HepG2 (cell line): Measurements from ENCODE around the gene CAPN10. TPM values are rescaled to one million over a fixed set of nuclear protein-coding genes. Genes with fewer than 3 reads are reported as not detected.
A peak's percentile ranks its signal among the peaks of the same experiment; 100 is the strongest.

ENCODE experiments used
- ATF1 ChIP-seq: IDR thresholded peaks from 2 replicates; pipeline ENCODE4 v1.6.1; 2016; ENCODE audit warnings: mild to moderate bottlenecking, control low read depth
- CCDC6 ChIP-seq: sonication (generic); formaldehyde crosslinking; IDR thresholded peaks from 2 replicates; pipeline ENCODE4 v1.8.1; 2022; ENCODE audit warnings: mild to moderate bottlenecking, missing genetic modification reagents, moderate library complexity
- FOXP1 ChIP-seq, 2 experiments: fragments of 450-650 bp in 1 of 2; IDR thresholded peaks; 2 replicates each; pipeline ENCODE4 v1.6.1; 2017 to 2018; ENCODE audit warnings: antibody characterized with exemption in 1 of 2
- GATAD1 ChIP-seq: IDR thresholded peaks from 2 replicates; pipeline ENCODE4 v1.6.1; 2016; ENCODE audit warnings: missing genetic modification reagents, missing compliant biosample characterization
- NR2F6 ChIP-seq, 2 experiments: IDR thresholded peaks; 2 replicates each; pipeline ENCODE4 v1.6.1; 2016; ENCODE audit warnings: antibody characterized with exemption in 1 of 2, mild to moderate bottlenecking in 1 of 2
- THAP11 ChIP-seq: IDR thresholded peaks from 2 replicates; pipeline ENCODE4 v1.6.1; 2016; ENCODE audit warnings: missing biosample characterization, missing genetic modification reagents
- ZFAT ChIP-seq: sonication (generic); formaldehyde crosslinking; conservative IDR thresholded peaks from 2 replicates; pipeline ENCODE4 v1.8.1; 2023; ENCODE audit warnings: missing genetic modification reagents, inconsistent platforms
- ZKSCAN5 ChIP-seq: sonication (generic); formaldehyde crosslinking; IDR thresholded peaks from 2 replicates; pipeline ENCODE4 v1.5.1; 2020; ENCODE audit warnings: mild to moderate bottlenecking, missing genetic modification reagents
- ZKSCAN8 ChIP-seq: IDR thresholded peaks from 2 replicates; pipeline ENCODE4 v1.6.1; 2016; ENCODE audit warnings: borderline replicate concordance, missing genetic modification reagents, missing compliant biosample characterization
- ZMAT3 ChIP-seq: sonication (generic); formaldehyde crosslinking; conservative IDR thresholded peaks from 2 replicates; pipeline ENCODE4 v1.7.0; 2021; ENCODE audit warnings: missing genetic modification reagents
- ZNF101 ChIP-seq: sonication (generic); formaldehyde crosslinking; IDR thresholded peaks from 2 replicates; pipeline ENCODE4 v1.4.0; 2020; ENCODE audit warnings: mild to moderate bottlenecking, low read depth, missing genetic modification reagents, borderline replicate concordance
- ZNF142 ChIP-seq: sonication (generic); formaldehyde crosslinking; IDR thresholded peaks from 2 replicates; pipeline ENCODE4 v1.4.0; 2020; ENCODE audit warnings: missing genetic modification reagents
- ZNF589 ChIP-seq: sonication (generic); formaldehyde crosslinking; conservative IDR thresholded peaks from 2 replicates; pipeline ENCODE4 v1.8.0; 2022; ENCODE audit warnings: mild to moderate bottlenecking, moderate library complexity, missing genetic modification reagents
- ZNF724P ChIP-seq: sonication (generic); formaldehyde crosslinking; IDR thresholded peaks from 2 replicates; pipeline ENCODE4 v1.8.0; 2022; ENCODE audit warnings: missing genetic modification reagents, borderline replicate concordance
- ZNF746 ChIP-seq: sonication (generic); formaldehyde crosslinking; IDR thresholded peaks from 2 replicates; pipeline ENCODE4 v1.8.0; 2022; ENCODE audit warnings: mild to moderate bottlenecking, missing genetic modification reagents
- polyA plus RNA-seq, 8 experiments: library from polyadenylated mRNA; depleted of rRNA in 3 of 8; stranded (reverse) in 7 of 8; unstranded in 1 of 8; fragments of >200 nt; fragmentation: Illumina TruSeq in 4 of 8; extraction: Trizol in 4 of 8; gene quantifications; 2 replicates each; pipeline versions ENCODE4 v1.2.1 to v1.2.3, GENCODE V29; 2011 to 2016; ENCODE audit warnings: low read depth in 4 of 8, missing spikeins in 1 of 8, mixed read lengths in 1 of 8; ENCODE audit not compliant: insufficient read depth in 1 of 8
- total RNA-seq, 5 experiments: library from RNA; depleted of rRNA; stranded (reverse); fragments of >200 nt; fragmentation: Illumina TruSeq; extraction: Trizol; gene quantifications; 2 replicates each; pipeline ENCODE4 v1.2.3, GENCODE V29; 2016; ENCODE audit warnings: low read depth in 1 of 5
- TF ChIP-seq, protein P1 (sequence below): sonication (generic); formaldehyde crosslinking; IDR thresholded peaks from 2 replicates; pipeline ENCODE4 v1.5.0; 2020; ENCODE audit warnings: mild to moderate bottlenecking, missing genetic modification reagents
- TF ChIP-seq, protein P2 (sequence below): sonication (generic); formaldehyde crosslinking; IDR thresholded peaks from 2 replicates; pipeline ENCODE4 v1.5.1; 2020; ENCODE audit warnings: missing genetic modification reagents, mild to moderate bottlenecking, borderline replicate concordance
- TF ChIP-seq, protein P3 (sequence below): IDR thresholded peaks from 2 replicates; pipeline ENCODE4 v1.6.1; 2016; ENCODE audit warnings: low read depth, borderline replicate concordance

The CAPN10 gene
- total and polyA plus RNA-seq, 2 of the 13 experiments (the other 11 are each of a cell fraction or from before 2014, with no cell fraction given): 27.6 to 32.4 TPM

DNA sequence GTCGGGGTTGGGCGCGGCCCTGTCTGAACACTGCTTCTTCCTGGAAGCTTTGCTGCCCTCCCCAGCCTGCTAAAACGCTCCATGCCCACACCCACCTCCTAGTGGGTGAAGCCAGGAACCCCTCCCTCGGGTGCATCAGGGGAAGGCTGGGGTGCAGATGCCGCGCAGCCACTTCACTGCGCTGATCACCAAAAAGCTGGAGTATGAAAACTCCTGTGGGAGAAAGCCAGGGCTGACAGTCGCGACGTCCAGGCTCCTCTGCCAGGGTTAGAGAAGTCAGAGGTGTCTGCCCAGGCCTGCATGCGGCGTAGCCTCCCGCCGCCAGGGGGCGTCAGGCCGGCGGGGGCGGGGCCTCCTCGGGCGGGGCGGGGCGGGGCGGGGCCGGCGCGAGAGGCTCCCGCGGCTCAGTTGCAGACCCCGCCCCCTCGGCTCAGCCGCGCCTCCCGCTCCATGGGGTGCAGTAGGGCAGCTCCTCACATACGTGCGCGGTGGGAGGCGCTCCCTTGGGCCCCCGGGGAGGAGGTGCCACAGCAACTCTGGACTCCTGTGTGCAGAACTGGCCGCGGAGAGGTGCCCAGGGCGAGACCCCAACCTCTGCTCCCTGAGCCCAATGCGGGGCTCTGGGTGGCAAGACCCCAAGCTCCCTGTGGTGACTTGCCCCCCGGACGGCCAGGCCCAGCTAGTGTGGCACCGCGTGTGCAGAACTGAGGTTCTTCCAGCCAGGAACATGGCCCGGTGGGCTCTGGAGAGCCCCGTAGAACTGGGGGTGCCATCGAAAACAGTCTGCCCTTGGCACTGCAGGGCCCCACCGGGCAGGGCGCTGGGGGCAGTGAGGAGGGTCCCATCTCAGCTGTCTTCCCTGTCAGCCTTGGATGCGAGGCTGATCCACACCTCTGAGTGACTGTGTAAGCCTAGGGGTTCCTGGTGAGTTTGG lies 20.1 kb upstream of the CAPN10 start (continued):
- TF ChIP-seq ZNF142 (CRISPR knock-in tag): peak; percentile 15; the same call in 1 of the 2 replicates
- 0 out of 2 replicates have a peak, but pooled peaks have one; percentile 24 for TF ChIP-seq ZNF724P
- no peak for TF ChIP-seq ZKSCAN5 (CRISPR knock-in tag)
- no peak for TF ChIP-seq CCDC6 (CRISPR knock-in tag)
- TF ChIP-seq ZMAT3 (CRISPR knock-in tag): peak; percentile 89
- peak; percentile 24; the same call in 1 of the 2 replicates for TF ChIP-seq ZNF589 (CRISPR knock-in tag)
- no peak for TF ChIP-seq ZFAT
- 0 out of 2 replicates have a peak, but pooled peaks have one; percentile 46 for TF ChIP-seq THAP11 (CRISPR knock-in tag)
- TF ChIP-seq ZNF746 (CRISPR knock-in tag): no peak
- TF ChIP-seq, protein P1, sequence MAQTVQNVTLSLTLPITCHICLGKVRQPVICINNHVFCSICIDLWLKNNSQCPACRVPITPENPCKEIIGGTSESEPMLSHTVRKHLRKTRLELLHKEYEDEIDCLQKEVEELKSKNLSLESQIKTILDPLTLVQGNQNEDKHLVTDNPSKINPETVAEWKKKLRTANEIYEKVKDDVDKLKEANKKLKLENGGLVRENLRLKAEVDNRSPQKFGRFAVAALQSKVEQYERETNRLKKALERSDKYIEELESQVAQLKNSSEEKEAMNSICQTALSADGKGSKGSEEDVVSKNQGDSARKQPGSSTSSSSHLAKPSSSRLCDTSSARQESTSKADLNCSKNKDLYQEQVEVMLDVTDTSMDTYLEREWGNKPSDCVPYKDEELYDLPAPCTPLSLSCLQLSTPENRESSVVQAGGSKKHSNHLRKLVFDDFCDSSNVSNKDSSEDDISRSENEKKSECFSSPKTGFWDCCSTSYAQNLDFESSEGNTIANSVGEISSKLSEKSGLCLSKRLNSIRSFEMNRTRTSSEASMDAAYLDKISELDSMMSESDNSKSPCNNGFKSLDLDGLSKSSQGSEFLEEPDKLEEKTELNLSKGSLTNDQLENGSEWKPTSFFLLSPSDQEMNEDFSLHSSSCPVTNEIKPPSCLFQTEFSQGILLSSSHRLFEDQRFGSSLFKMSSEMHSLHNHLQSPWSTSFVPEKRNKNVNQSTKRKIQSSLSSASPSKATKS (CRISPR knock-in tag): no peak
- TF ChIP-seq, protein P2, sequence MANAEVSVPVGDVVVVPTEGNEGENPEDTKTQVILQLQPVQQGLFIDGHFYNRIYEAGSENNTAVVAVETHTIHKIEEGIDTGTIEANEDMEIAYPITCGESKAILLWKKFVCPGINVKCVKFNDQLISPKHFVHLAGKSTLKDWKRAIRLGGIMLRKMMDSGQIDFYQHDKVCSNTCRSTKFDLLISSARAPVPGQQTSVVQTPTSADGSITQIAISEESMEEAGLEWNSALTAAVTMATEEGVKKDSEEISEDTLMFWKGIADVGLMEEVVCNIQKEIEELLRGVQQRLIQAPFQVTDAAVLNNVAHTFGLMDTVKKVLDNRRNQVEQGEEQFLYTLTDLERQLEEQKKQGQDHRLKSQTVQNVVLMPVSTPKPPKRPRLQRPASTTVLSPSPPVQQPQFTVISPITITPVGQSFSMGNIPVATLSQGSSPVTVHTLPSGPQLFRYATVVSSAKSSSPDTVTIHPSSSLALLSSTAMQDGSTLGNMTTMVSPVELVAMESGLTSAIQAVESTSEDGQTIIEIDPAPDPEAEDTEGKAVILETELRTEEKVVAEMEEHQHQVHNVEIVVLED: peak; percentile 64
- TF ChIP-seq FOXP1 (IDR thresholded peaks at IDR 0.05): no peak
- TF ChIP-seq FOXP1 (CRISPR knock-in tag; IDR thresholded peaks at IDR 0.05): 0 out of 2 replicates have a peak, but pooled peaks have one; percentile 29
- 0 out of 2 replicates have a peak, but pooled peaks have one; percentile 72 for TF ChIP-seq ZKSCAN8 (CRISPR knock-in tag)
- no peak for TF ChIP-seq ATF1 (CRISPR knock-in tag)
- no peak for TF ChIP-seq GATAD1
- TF ChIP-seq, protein P3, sequence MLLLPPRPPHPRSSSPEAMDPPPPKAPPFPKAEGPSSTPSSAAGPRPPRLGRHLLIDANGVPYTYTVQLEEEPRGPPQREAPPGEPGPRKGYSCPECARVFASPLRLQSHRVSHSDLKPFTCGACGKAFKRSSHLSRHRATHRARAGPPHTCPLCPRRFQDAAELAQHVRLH: no peak
- TF ChIP-seq ZNF101 (CRISPR knock-in tag): no peak
- TF ChIP-seq NR2F6 (IDR thresholded peaks at IDR 0.05): no peak; the same call in 1 of the 2 replicates
- no peak; the same call in 1 of the 2 replicates for TF ChIP-seq NR2F6 (CRISPR knock-in tag; IDR thresholded peaks at IDR 0.05)
